Measurements from ENCODE around the gene KLF11. TPM values are rescaled to one million over a fixed set of nuclear protein-coding genes. Genes with fewer than 3 reads are reported as not detected.

KLF11 gene
- total RNA-seq, 4 donors from 2014 or later: 48.6 to 81.6 (median 58.8) TPM

GRCh38 chr2:10048501-10049171 lies 5.3 kb downstream of the KLF11 start:
- TF ChIP-seq EP300 (IDR thresholded peaks at IDR 0.05): no peak
- TF ChIP-seq POLR2A (IDR thresholded peaks at IDR 0.05): no peak
- peak in 1 of 2 donors; percentile 48 for TF ChIP-seq CTCF (IDR thresholded peaks at IDR 0.05)
- TF ChIP-seq POLR2AphosphoS5 (IDR thresholded peaks at IDR 0.05): no peak
- no peak overlapping the region for H3K4me3 ChIP-seq
- no peaks in the 10 kb centered on the region for H3K9me3 ChIP-seq
- H3K27me3 ChIP-seq: no peaks in the 10 kb centered on the region
- H3K36me3 ChIP-seq: peaks cover 58% of the 10 kb centered on the region
- H3K27ac ChIP-seq: no peak overlapping the region
- 51% methylated on average over 10 of the region's 10 CpGs for WGBS
- H3K4me1 ChIP-seq: peaks cover 60% of the 10 kb centered on the region
- no peak for DNase-seq (ENCODE audit: low spot score in 2 of 2)

- no peak for TF ChIP-seq POLR2A (IDR thresholded peaks at IDR 0.05)
Measured at GRCh38 chr2:10052216-10052615, 8.9 kb downstream of the KLF11 start.

GRCh38 chr2:10053351-10053750 lies 10.0 kb downstream of the KLF11 start:
- Histone ChIP-seq H3K27ac (no peak overlapping the region), H3K9me3 (no peaks in the 10 kb centered on the region), H3K36me3 (peaks cover 55% of the 10 kb centered on the region), H3K27me3 (no peaks in the 10 kb centered on the region), H3K4me3 (no peak overlapping the region), H3K4me1 (peaks cover 33% of the 10 kb centered on the region)
- no peak for TF ChIP-seq POLR2A (IDR thresholded peaks at IDR 0.05)
- no peak for TF ChIP-seq POLR2AphosphoS5 (IDR thresholded peaks at IDR 0.05)
- TF ChIP-seq EP300 (IDR thresholded peaks at IDR 0.05): no peak
- no peak for TF ChIP-seq CTCF (IDR thresholded peaks at IDR 0.05)
- DNase-seq (ENCODE audit: low spot score in 2 of 2): no peak
- WGBS: 60% methylated on average over 4 of the region's 4 CpGs

More at GRCh38 chr2:10052216-10052615, 8.9 kb downstream of the KLF11 start:
- 88% methylated on average over 16 of the region's 16 CpGs for WGBS
- Histone ChIP-seq H3K27ac (no peak overlapping the region), H3K36me3 (peaks cover 66% of the 10 kb centered on the region), H3K9me3 (no peaks in the 10 kb centered on the region), H3K4me1 (peaks cover 35% of the 10 kb centered on the region), H3K4me3 (no peak overlapping the region), H3K27me3 (no peaks in the 10 kb centered on the region)
- DNase-seq (ENCODE audit: low spot score in 2 of 2): no peak

- Histone ChIP-seq H3K9me3 (no peaks in the 10 kb centered on the region), H3K4me3 (no peak overlapping the region), H3K4me1 (peaks cover 24% of the 10 kb centered on the region), H3K27me3 (no peaks in the 10 kb centered on the region), H3K36me3 (peaks cover 49% of the 10 kb centered on the region), H3K27ac (no peak overlapping the region)
- no peak for TF ChIP-seq CTCF (IDR thresholded peaks at IDR 0.05)
- no peak for TF ChIP-seq EP300 (IDR thresholded peaks at IDR 0.05)
- TF ChIP-seq POLR2AphosphoS5 (IDR thresholded peaks at IDR 0.05): no peak
- no peak for TF ChIP-seq POLR2A (IDR thresholded peaks at IDR 0.05)
- DNase-seq (ENCODE audit: low spot score in 2 of 2): no peak
- 73% methylated on average over 7 of the region's 7 CpGs for WGBS
Measured at GRCh38 chr2:10054424-10054823, 11.1 kb downstream of the KLF11 start.

GRCh38 chr2:10054976-10055375 lies 11.6 kb downstream of the KLF11 start:
- TF ChIP-seq POLR2A (IDR thresholded peaks at IDR 0.05) (no peak), POLR2AphosphoS5 (IDR thresholded peaks at IDR 0.05) (no peak), EP300 (IDR thresholded peaks at IDR 0.05) (no peak), CTCF (IDR thresholded peaks at IDR 0.05) (no peak)
- Histone ChIP-seq H3K36me3 (peaks cover 44% of the 10 kb centered on the region), H3K4me3 (no peak overlapping the region), H3K4me1 (peaks cover 20% of the 10 kb centered on the region), H3K27ac (no peak overlapping the region), H3K27me3 (no peaks in the 10 kb centered on the region), H3K9me3 (no peaks in the 10 kb centered on the region)
- DNase-seq (ENCODE audit: low spot score in 2 of 2): no peak
- WGBS: 90% methylated on average over 7 of the region's 7 CpGs

All from suprapubic skin (tissue), 4 donors.